HCT116 (cell line): ENCODE results near the gene SHISA4.

Experiments used
- EZH2phosphoT487 ChIP-seq: fragments of 200-600 bp; IDR thresholded peaks from 2 replicates; pipeline ENCODE4 v1.6.1; 2018; ENCODE audit warnings: antibody characterized with exemption, borderline replicate concordance
- POLR2A ChIP-seq: IDR thresholded peaks from 2 replicates; pipeline ENCODE4 v1.7.0; 2011; ENCODE audit warnings: borderline replicate concordance; ENCODE audit not compliant: insufficient read depth, insufficient read length; ENCODE audit errors: extremely low read depth
- TF ChIP-seq, protein P1 (sequence below), 3 experiments: fragments of 200-600 bp in 1 of 3; sonication (generic) in 1 of 3; IDR thresholded peaks in 2 of 3; conservative IDR thresholded peaks in 1 of 3; 2 replicates each; pipeline ENCODE4 v1.5.1; 2012 to 2017; ENCODE audit warnings: low read depth in 2 of 3, low read length in 2 of 3, antibody characterized with exemption in 1 of 3, borderline replicate concordance in 1 of 3, control low read depth in 1 of 3, mild to moderate bottlenecking in 1 of 3, mixed read lengths in 1 of 3, mixed run types in 1 of 3, moderate library complexity in 1 of 3; ENCODE audit not compliant: insufficient read depth in 1 of 3

DNA sequence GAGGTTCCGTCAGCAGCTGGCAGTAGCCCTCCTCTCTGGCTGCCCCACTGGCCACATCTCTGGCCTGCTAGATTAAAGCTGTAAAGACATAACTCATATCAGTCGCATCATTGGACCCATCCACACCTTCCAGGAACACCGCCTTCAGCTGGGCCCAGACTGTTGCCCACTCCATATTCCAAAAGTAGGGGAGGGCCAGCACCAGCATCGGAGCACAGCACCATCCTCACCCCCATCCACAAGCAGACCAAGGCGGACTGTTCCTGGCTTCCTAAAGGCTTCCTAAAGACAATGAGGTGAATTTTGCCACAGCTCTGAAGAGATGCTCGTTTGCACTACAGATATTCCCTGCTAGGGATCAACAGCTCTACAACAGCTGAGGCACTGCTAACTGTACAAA lies 3.5 kb downstream of the SHISA4 start:
- TF ChIP-seq EZH2phosphoT487 (no peak), POLR2A (no peak)
- TF ChIP-seq, protein P1, sequence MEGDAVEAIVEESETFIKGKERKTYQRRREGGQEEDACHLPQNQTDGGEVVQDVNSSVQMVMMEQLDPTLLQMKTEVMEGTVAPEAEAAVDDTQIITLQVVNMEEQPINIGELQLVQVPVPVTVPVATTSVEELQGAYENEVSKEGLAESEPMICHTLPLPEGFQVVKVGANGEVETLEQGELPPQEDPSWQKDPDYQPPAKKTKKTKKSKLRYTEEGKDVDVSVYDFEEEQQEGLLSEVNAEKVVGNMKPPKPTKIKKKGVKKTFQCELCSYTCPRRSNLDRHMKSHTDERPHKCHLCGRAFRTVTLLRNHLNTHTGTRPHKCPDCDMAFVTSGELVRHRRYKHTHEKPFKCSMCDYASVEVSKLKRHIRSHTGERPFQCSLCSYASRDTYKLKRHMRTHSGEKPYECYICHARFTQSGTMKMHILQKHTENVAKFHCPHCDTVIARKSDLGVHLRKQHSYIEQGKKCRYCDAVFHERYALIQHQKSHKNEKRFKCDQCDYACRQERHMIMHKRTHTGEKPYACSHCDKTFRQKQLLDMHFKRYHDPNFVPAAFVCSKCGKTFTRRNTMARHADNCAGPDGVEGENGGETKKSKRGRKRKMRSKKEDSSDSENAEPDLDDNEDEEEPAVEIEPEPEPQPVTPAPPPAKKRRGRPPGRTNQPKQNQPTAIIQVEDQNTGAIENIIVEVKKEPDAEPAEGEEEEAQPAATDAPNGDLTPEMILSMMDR (IDR thresholded peaks at IDR 0.05 in 2 of 3, conservative IDR thresholded peaks at IDR 0.05 in 1 of 3; ENCODE audit: borderline replicate concordance in 1 of 3, insufficient read depth in 1 of 3, low read depth in 2 of 3, low read length in 2 of 3) = no peak
